Daoy (cell line): ENCODE data around the gene TMIGD2. TPM values are rescaled to one million over a fixed set of nuclear protein-coding genes. Genes with fewer than 3 reads are reported as not detected.
A peak's percentile ranks its signal among the peaks of the same experiment; 100 is the strongest.
"Not testable (repeated sequence)": the region's sequence is repeated elsewhere in the genome, so short reads cannot be mapped to it uniquely, and the experiment has no call there.

Experiments used
- DNase-seq: peaks from one replicate; pipeline ENCODE4 v3.0.0-alpha.2; 2015; ENCODE audit warnings: low read depth
- total RNA-seq: library from RNA; depleted of rRNA; stranded (reverse); fragments of >200 nt; shearing (Covaris generic); gene quantifications from 2 replicates; pipeline ENCODE4 v1.2.3, GENCODE V29; 2014; rRNA removed

The TMIGD2 gene
- total RNA-seq, 1 experiment from 2014 or later = not detected

- DNase-seq = no peak
Observed at GRCh38 chr19:4267901-4268815, 34.0 kb downstream of the TMIGD2 start.

GRCh38 chr19:4267101-4267900 lies 34.9 kb downstream of the TMIGD2 start:
- peak; percentile 82 for DNase-seq

GRCh38 chr19:4266253-4267000 lies 35.8 kb downstream of the TMIGD2 start:
- DNase-seq = no peak

- no peak for DNase-seq
Observed at GRCh38 chr19:4264812-4265211, 37.4 kb downstream of the TMIGD2 start.

GRCh38 chr19:4260613-4261191 lies 41.5 kb downstream of the TMIGD2 start:
- no peak for DNase-seq

- DNase-seq = no peak
Observed at GRCh38 chr19:4258181-4258580, 44.0 kb downstream of the TMIGD2 start.

GRCh38 chr19:4257025-4257424 lies 45.2 kb downstream of the TMIGD2 start:
- DNase-seq = no peak

GRCh38 chr19:4256563-4256962 lies 45.6 kb downstream of the TMIGD2 start:
- DNase-seq = no peak

- peak; percentile 99 for DNase-seq
Observed at GRCh38 chr19:4246767-4247593, 55.2 kb downstream of the TMIGD2 start, which contains the start of gene YJU2. TSS of gene YJU2 (plus strand) at chr19:4247080. CDS start at chr19:4247147, 67 bp downstream.

GRCh38 chr19:4245938-4246337 lies 56.3 kb downstream of the TMIGD2 start:
- DNase-seq = not testable (repeated sequence)

Other genes with a start within 250 kb of the TMIGD2 start
- gene ZBTB7A, start 235.5 kb downstream of the TMIGD2 start, total RNA-seq = 7.9 and 14.8 TPM in 2 replicates
- gene MAP2K2, start 178.3 kb downstream of the TMIGD2 start, total RNA-seq = 138 and 183 TPM in 2 replicates
- gene CREB3L3, start 148.8 kb downstream of the TMIGD2 start, total RNA-seq = 0.17 TPM in 1 of 2 replicates, not detected in the other
- 19.0 and 23.9 TPM in 2 replicates for gene SIRT6, start 119.8 kb downstream of the TMIGD2 start, total RNA-seq
- gene ANKRD24, start 119.7 kb downstream of the TMIGD2 start, total RNA-seq = 0.34 and 0.74 TPM in 2 replicates
- 3.0 and 7.0 TPM in 2 replicates for gene EBI3, start 72.9 kb downstream of the TMIGD2 start, total RNA-seq
- gene YJU2, start 55.3 kb downstream of the TMIGD2 start, total RNA-seq = 48.0 and 51.7 TPM in 2 replicates
- gene SHD, start 23.1 kb downstream of the TMIGD2 start, total RNA-seq = not detected in 2 replicates
- 28.3 and 47.4 TPM in 2 replicates for gene FSD1, start 2.2 kb upstream of the TMIGD2 start, total RNA-seq
- gene STAP2, start 36.4 kb upstream of the TMIGD2 start, total RNA-seq = 28.9 and 35.7 TPM in 2 replicates
- 0.95 and 2.5 TPM in 2 replicates for gene MPND, start 41.2 kb upstream of the TMIGD2 start, total RNA-seq
- 44.3 and 52.8 TPM in 2 replicates for gene SH3GL1, start 98.2 kb upstream of the TMIGD2 start, total RNA-seq
- 39.7 and 55.8 TPM in 2 replicates for gene CHAF1A, start 100.3 kb upstream of the TMIGD2 start, total RNA-seq
- gene UBXN6, start 155.4 kb upstream of the TMIGD2 start, total RNA-seq = 57.9 and 72.7 TPM in 2 replicates
- 57.4 and 79.1 TPM in 2 replicates for gene HDGFL2, start 169.9 kb upstream of the TMIGD2 start, total RNA-seq
- gene PLIN4, start 216.1 kb upstream of the TMIGD2 start, total RNA-seq = 0.57 and 0.69 TPM in 2 replicates
- gene PLIN5, start 232.8 kb upstream of the TMIGD2 start, total RNA-seq = 0.15 and 1.3 TPM in 2 replicates
- gene LRG1, start 237.6 kb upstream of the TMIGD2 start, total RNA-seq = 0.03 and 0.69 TPM in 2 replicates